Dermis microvascular lymphatic vessel endothelial cell (primary cell): Measurements from ENCODE around the gene SNRNP70. TPM values are rescaled to one million over a fixed set of nuclear protein-coding genes. Genes with fewer than 3 reads are reported as not detected.
A peak's percentile ranks its signal among the peaks of the same experiment; 100 is the strongest.
"Not testable (repeated sequence)": the region's sequence is repeated elsewhere in the genome, so short reads cannot be mapped to it uniquely, and the experiment has no call there.

ENCODE experiments used
- DNase-seq, 2 donors: peaks; one replicate each; pipeline versions ENCODE4 v3.0.0 to v3.0.0-alpha.2; 2010; ENCODE audit warnings: low read depth in 2 of 2
- total RNA-seq: library from RNA; depleted of rRNA; stranded (reverse); fragments of >200 nt; gene quantifications from 2 replicates; pipeline ENCODE4 v1.2.1, GENCODE V29; 2014

The SNRNP70 gene
- total RNA-seq, 1 donor from 2014 or later: 150 TPM

DNA sequence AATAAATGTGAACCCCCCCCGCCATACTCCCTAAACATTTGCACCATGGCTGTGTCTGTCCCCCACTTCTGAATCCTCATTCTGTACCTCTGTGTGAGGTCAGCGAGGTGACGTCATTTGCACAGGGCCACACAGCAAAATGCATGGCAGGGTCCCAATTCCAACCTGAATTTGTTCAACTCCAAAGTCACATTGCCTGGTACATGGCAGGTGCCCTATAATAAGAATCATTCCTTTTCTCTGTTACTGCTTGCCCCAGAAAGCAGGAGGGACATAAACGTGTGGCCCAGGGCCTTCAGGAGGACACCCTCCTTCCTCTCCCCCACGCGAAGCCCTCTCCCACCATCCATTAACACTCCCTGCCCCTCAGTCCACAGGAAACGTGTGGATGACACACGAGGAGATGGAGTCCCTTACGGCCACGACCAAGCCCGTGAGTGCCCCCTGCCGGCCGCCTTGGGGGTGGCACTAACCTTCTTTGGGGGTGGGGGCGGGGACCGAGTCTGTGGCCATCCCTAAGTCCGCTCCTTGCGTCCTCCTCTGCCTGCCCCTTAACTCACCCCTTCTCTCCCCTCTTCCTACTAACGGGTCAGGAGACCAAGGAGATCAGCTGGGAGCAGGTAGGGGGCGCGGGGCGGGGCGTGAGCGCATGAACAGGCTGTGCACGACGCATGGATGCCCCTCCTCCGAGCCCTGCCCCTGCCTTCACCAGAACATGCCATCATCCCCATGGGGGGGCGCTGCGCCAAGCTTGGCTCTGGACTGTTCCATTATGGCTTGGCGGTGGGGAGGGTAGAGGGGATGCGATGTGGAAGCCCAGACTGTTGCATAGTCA is 60.5 kb downstream of the SNRNP70 start:
- peak; percentile 41 to 81 for DNase-seq

DNA sequence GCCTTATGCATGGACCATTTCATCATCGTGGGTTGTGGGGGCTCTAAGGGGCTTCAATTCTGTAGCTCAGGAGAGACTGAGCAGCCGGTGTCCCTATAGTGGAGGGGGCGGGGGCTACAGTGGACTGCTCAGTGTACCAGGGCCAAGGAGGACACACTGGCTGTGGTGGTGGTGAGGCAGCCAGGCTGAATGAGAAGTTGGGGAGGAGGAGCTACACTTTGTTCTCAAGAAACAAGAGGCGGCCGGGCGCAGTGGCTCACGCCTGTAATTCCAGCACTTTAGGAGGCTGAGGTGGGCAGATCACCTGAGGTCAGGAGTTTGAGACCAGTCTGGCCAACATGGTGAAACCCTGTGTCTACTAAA is 61.1 kb downstream of the SNRNP70 start:
- not testable (repeated sequence) for DNase-seq

DNA sequence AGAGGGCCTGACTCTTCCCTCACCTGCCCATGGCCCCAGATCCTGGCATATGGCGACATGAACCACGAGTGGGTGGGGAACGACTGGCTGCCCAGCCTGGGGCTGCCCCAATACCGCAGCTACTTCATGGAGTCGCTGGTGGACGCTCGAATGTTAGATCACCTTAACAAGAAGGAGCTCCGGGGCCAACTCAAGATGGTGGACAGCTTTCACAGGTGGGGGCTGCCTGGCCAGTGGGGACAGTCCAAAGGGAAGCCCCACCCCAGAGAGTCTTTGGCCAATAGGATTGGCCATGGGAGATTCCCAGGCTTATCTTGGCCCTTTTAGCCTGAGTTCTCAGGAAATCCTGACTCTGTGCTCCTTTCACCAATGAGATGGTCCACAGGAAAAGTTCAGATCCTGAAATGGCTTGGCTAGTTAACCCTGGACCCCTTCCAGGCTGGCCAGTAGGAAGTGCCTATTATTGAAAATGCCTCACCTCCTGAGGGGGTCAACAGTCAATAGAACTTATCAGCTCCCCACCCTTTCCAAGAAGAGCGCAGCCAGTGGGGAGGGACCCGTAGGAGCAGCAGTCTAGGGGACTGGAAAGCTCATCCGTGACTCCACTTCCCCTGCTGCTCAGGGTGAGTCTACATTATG is 62.9 kb downstream of the SNRNP70 start:
- peak; percentile 39 to 66 for DNase-seq

DNA sequence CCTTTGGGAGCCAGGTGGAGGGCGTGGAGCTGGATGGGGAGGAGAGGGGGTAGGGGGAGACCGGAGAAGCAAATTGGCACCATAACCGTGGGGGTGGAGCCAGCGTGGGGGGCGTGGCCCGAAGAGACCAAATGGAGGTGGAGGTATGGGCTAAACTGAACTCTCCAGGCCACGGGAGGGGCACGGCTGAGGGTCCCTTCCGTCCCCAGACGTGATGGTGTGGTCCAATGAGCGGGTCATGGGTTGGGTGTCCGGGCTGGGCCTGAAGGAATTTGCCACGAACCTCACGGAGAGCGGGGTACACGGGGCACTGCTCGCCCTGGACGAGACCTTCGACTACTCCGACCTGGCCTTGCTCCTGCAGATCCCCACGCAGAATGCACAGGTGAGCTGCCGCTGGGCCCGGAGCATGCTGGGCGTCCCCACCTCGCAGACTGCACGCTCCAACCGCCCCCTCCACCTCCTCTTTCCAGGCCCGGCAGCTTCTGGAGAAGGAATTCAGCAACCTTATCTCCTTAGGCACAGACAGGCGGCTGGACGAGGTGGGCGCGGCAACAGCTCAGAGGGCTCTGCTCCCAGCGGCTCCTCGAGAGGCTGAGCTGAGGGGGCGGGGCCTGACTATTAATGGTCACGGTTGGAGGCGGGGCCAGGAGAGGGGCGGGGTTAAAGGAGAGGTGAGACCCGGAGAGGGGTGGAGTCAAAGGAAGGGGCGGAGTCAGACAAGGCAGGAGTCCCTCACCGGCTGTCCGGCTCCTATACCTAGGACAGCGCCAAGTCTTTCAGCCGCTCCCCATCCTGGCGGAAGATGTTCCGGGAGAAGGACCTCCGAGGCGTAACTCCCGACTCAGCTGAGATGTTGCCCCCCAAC is 63.8 kb downstream of the SNRNP70 start:
- peak; percentile 45 to 89 for DNase-seq

DNA sequence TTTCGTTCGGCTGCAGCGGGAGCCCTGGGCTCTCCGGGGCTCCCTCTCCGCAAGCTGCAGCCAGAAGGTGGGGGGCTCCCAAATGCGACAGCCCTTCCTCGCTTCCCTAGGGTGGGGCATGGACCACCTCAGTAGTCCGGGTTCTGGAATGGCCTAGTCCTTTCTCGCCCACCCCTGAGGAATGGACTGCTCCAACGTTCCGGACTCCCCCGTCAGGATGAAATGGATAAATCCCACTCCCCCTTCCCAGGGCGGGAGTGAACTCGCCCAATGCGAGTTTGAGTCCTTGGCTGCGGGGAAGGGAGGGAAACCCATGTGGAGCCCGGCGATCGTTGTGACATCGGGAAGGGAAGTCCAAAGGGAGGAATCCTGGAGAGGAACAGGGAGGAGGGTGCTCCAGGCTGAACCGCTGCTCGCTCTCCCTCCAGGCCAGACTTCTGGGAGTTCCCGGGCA is 64.4 kb downstream of the SNRNP70 start:
- DNase-seq: peak; percentile 83 to 85

DNA sequence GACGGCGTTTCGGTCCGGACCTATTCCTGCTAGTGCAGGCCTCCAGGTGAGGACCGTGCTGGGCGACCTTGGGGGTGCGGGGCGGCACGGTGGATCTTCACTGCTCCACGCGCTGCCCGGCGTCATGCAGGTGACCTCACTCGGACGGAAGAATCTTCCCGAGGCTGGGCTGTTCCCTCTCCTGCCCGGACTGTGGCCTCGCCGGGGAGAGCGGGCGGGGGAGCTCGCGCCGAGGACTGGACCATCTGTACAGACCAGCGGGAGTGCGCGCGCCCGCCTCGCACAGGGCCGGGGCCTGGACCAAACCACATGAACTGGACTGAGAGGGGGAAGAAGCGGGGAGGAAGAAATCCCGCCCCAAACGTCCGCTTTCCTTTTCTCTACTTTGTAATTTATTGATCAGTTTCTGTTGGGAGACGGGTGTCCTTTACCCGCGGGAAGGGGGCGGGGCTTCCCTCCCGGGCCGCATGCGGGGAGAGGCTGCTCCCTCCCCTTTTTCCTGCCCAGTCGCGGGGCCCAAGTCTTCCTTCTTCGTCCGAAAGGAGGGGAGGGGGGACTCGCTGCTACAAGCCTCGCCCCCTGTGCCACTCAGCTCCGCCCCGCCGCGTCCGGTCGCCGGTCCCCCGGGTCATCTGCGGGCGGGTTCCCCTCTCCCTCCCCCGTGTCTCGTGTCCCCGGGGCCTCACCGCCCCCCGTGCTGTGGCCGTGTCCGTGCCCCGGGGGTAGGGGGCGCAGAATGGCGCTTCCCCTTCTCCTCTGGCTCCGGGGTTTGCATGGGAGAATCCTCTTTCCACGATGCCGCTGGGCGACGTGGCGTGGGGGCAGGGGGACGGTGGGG is 65.1 kb downstream of the SNRNP70 start:
- peak; percentile 51 to 76 for DNase-seq

DNA sequence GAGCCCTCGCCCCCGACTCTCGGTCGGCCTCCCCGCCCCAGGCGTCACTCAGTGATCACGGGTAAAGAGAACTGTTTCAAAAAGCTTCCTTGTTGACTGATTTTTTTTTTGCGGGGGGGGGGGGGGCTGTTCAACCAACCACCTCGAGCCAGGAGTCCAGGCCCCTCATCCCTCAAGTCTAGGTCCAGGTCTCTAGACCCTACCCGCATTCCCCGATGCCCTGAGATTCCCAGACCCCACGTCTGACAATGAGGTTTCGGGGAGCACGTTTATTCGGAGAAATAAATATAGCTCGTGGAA is 65.6 kb downstream of the SNRNP70 start:
- DNase-seq: no peak

DNA sequence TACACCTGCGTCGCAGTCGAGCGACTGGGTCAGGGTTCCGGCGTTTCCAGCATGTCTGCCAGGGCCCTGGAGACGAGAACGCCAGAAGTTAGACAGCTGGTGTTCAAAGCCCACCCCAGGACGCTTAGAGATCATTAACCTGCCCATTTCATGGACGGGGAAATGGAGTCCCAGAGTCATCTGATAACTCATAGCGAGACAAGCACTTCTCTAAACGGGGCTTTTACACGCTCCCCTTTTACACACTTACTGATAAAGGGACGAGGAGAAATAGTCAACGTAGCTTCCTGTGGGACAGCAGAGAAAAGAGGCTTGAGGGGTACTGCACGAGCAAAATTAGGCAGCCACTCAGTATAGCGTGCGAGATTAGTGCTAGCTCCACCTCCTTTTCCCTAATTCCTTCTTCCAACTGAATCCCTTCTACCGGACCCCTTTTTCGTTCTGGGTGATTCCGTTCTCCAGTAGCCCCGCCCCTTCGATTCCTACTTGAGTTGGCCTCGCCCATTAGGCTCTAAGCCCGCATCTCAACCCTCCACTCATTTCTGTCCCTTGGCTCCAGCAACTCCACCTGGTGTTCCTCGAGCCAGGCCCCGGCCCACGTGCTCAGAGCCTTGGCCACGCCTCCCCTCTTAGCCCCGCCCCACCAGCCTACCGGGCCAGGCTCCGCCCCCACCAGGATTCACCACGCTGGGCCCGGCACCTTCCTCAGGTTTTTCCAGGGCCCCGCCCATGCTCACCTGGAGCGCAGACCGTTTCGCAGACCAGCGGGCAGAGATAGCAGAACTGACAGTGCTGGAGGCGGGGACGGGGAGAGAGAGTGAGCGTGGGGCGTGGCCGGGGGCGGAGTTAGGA is 66.2 kb downstream of the SNRNP70 start:
- DNase-seq: peak in 1 of 2 donors; percentile 21

DNA sequence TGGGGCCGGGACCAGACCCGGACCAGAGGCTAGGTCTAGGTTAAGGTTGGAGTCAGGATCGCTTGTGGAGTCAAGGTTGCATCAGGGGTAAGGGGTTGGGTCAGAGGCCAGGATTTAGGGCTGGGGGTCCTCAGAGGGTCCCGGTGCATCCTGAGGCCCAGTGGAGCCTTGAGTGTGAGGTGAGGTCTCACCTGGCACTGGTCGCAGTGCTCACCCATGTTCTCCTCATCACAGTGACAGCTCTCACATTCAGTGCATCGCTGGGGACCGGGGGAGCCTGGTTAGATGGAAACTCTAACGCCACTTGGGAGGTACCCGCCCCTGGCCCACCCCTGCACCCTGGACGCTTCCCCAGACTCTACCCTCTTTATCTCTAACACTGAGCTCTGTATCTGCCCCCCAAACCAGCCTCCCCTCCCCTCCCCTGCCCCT is 66.9 kb downstream of the SNRNP70 start:
- no peak for DNase-seq

DNA sequence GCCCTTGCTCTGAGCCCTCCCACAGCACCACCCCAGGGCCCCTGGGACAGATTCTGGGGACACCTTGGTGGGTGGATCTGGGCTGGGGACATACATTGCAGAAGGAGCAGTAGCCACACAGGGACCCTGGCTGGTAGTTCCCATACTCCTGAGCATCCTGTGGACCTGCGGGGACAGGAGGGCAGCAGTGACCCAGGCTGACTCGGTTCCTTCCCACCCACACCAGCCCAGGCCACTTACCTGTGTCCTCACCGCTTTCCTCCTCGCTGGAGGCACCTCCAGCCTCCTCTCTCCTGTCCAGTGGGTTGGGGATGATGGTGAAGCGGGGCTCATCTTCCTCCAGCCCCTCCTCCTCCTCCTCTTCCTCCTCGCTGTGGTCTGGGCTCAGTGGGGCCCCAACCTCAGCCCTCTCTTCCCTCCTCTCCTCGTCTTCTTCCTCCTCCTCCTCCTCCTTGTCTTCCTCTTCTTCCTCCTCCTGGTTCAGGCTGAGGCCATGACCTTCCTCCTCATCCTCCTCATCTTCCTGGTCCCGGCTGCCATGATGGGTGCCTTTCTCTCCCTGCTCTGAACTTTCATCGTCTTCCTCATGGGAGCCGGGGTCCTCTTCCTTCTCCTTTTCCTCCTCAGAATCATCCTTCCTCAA is 68.0 kb downstream of the SNRNP70 start:
- no peak for DNase-seq

DNA sequence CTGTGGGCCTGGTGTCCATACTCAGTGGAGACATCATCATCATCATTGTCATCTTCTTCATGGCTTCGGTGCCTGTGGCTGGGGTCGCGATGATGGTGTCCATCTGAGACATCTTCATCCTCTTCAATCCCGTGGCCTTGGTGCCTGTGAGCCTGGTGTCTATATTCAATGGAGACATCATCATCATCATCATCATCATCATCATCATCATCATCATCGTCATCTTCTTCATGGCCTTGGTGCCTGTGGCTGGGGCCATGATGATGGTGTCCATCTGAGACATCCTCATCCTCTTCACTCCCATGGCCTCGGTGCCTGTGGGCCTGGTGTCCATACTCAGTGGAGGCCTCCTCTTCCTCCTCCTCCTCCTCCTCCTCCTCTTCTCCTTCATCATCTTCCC is 69.0 kb downstream of the SNRNP70 start:
- no peak for DNase-seq

DNA sequence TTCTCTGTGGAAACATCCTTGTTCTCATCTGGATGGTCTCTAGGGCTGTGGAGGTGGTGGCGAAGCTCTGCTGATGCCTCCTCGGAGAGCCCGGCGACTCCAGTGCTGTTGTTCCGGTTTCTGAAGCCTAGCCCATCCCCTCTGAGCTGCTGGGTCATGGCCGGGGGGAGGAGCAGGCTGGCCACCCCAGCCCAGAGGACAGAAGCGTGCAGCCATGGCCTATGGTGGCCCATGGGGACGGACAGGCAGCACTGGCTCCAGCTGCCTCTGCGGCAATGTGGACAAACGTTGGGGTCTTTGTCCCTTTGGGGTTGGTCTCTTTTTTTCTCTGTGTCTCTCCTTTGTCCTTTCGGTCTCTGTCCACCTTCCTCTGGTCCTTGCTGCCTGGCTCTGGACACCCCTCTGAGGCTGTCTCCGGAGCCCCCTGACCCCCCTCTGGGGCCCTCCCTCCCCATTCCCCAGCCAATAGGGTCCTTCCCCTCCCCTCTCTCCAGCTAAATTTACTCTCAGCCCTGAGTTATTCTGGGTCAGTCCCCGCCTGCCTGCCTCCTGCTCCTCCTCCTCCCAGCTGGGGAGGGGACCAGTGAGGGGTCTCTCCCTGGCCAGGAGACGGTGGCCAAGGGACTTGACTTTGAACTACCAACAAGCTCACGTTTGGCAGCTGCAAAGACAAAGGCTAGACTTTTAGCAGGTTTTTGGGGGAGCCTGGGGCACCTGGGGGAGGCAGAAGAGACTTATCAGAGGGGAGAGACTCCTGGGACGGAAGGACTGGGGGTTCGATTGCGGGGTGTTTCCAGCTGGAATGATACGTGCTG is 70.0 kb downstream of the SNRNP70 start, which contains the start of gene HRC:
Gene HRC (minus strand): TSS at position 392 of the 815 bp plus-strand sequence. CDS start 159 bp downstream, at position 233.
- no peak for DNase-seq

DNA sequence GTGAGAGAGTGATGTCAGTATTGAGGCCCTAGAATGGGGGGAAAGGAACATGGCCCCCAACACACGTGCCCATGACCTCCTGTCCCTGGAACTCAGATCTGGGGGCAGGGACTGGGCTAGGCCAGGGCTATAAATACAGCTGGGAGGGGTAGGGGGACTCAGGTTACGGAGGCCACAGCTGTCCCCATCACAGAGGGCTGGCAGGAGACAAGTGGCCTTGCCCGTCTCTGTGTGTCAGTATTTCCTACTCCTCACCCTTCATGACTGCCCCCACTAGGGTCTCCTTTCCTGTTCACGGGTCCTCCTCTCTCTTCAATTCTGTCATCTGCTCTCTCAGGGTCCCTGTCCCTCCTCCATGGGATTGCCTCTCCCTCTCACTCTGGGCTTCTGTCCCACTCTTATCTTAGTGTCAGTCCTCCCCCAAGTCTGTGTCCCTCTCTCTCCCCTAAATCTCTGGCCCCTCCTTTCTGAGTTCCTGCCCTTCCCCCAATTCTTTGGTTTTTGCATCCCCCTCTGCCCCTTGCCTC is 70.6 kb downstream of the SNRNP70 start:
- DNase-seq: no peak

DNA sequence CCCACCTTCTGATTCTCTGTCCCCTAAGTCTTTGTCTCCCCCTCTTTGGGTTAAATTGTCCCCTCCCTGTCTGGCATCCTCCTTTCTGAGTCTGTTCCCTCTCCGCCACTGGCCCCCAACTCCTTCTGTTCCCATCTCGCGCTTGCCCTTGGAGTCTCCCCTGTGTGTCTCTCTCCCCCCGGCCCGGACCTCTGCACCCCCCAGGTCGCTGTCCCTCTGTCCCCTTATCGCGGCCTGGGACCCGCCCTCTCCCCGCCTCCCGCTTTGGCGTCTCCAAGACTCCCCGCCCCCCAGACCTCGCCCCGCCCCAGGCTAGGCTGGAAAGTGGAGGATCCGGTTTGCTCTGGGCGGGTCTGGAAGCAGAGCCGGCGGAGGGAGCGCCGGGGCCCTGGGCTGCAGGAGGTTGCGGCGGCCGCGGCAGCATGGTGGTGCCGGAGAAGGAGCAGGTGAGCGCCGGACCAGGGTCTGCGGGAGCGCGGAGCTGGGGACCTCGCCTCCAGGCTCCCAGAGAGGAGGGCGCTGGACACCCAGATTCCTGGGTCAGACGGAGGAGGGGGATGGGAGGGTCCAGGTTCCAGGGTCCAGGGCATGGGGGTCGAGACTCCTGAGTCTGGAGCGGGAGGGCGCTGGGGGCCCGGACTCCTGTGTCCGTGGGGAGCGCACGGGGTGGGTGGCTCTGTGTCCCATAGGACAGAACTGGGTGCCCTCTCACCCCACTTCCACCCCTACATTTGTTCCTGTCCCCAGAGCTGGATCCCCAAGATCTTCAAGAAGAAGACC is 72.4 kb downstream of the SNRNP70 start, which contains the start of gene TRPM4:
Gene TRPM4 (plus strand): TSS at position 348 of the 780 bp plus-strand sequence. CDS start 75 bp downstream, at position 423.
- peak in 1 of 2 donors; percentile 72 for DNase-seq
